Fibroblast of lung (primary cell): ENCODE results near the gene MRPL52. TPM values are rescaled to one million over a fixed set of nuclear protein-coding genes. Genes with fewer than 3 reads are reported as not detected.

ENCODE experiments used
- DNase-seq, 2 donors: peaks; one replicate each; pipeline versions ENCODE4 v3.0.0 to v3.0.0-alpha.2; 2010; ENCODE audit warnings: low read depth in 2 of 2
- H2AFZ ChIP-seq: 2 replicates; pipeline ENCODE4 v1.5.1; 2012; ENCODE audit warnings: low read length, control low read depth, inconsistent platforms
- H3K27ac ChIP-seq: 2 replicates; pipeline ENCODE4 v1.5.1; 2011; ENCODE audit warnings: low read length, control low read depth; ENCODE audit not compliant: insufficient read depth
- H3K27me3 ChIP-seq: 2 replicates; pipeline ENCODE4 v1.5.1; 2011; ENCODE audit warnings: mild to moderate bottlenecking, low read length; ENCODE audit not compliant: control insufficient read depth, insufficient read depth
- H3K36me3 ChIP-seq: 2 replicates; pipeline ENCODE4 v1.5.1; 2011; ENCODE audit warnings: low read length; ENCODE audit not compliant: control insufficient read depth, insufficient read depth
- H3K4me1 ChIP-seq: 2 replicates; pipeline ENCODE4 v1.5.1; 2011; ENCODE audit warnings: low read length; ENCODE audit not compliant: control insufficient read depth, insufficient read depth; ENCODE audit errors: extremely low read depth
- H3K4me2 ChIP-seq: 2 replicates; pipeline ENCODE4 v1.5.1; 2011; ENCODE audit warnings: low read length, control low read depth; ENCODE audit not compliant: insufficient read depth; ENCODE audit errors: extremely low read depth
- H3K4me3 ChIP-seq, 4 experiments: fragments of 200-600 bp in 1 of 4; sonication (generic) in 1 of 4; replicated peaks in 1 of 4; 2 replicates each; pipeline ENCODE4 v1.5.1; 2011 to 2016; ENCODE audit warnings: low read length in 4 of 4, low read depth in 3 of 4, mild to moderate bottlenecking in 3 of 4, control low read depth in 2 of 4, inconsistent platforms in 1 of 4, mixed read lengths in 1 of 4; ENCODE audit not compliant: insufficient read depth in 1 of 4; ENCODE audit errors: control extremely low read depth in 1 of 4
- H3K79me2 ChIP-seq: 2 replicates; pipeline ENCODE4 v1.5.1; 2012; ENCODE audit warnings: mild to moderate bottlenecking, low read length, inconsistent platforms; ENCODE audit not compliant: control insufficient read depth, insufficient read depth
- H3K9ac ChIP-seq: 2 replicates; pipeline ENCODE4 v1.5.1; 2011; ENCODE audit warnings: mild to moderate bottlenecking, low read length, control low read depth; ENCODE audit not compliant: insufficient read depth
- H3K9me3 ChIP-seq: 2 replicates; pipeline ENCODE4 v1.5.1; 2012; ENCODE audit warnings: low read depth, low read length; ENCODE audit not compliant: control insufficient read depth, insufficient read depth
- H4K20me1 ChIP-seq: 2 replicates; pipeline ENCODE4 v1.5.1; 2011; ENCODE audit warnings: low read length; ENCODE audit not compliant: control insufficient read depth, insufficient read depth; ENCODE audit errors: extremely low read depth
- EZH2 ChIP-seq: IDR thresholded peaks from 2 replicates; pipeline ENCODE4 v1.5.1; 2012; ENCODE audit warnings: low read length, control low read depth, mild to moderate bottlenecking; ENCODE audit errors: missing control alignments
- polyA plus RNA-seq, 2 donors: library from polyadenylated mRNA; depleted of rRNA in 1 of 2; stranded (reverse) in 1 of 2; unstranded in 1 of 2; fragments of >200 nt; gene quantifications; 2 replicates each; pipeline ENCODE4 v1.2.1, GENCODE V29; 2011 to 2012; ENCODE audit warnings: missing spikeins in 1 of 2
- total RNA-seq: library from RNA; depleted of rRNA; stranded (reverse); fragments of >200 nt; gene quantifications from 2 replicates; pipeline ENCODE4 v1.2.1, GENCODE V29; 2014
- TF ChIP-seq, protein P1 (sequence below), 2 donors: IDR thresholded peaks in 1 of 2; conservative IDR thresholded peaks in 1 of 2; 1 replicate in 1 of 2; 2 replicates in 1 of 2; pipeline ENCODE4 v1.5.1; 2011 to 2012; ENCODE audit warnings: low read length in 2 of 2, control low read depth in 1 of 2, inconsistent platforms in 1 of 2, low read depth in 1 of 2, mild to moderate bottlenecking in 1 of 2

The MRPL52 gene
- total and polyA plus RNA-seq, 2 donors (not counting 1 experiment from before 2014, with no cell fraction given) = 44.1 to 50.5 TPM

DNA sequence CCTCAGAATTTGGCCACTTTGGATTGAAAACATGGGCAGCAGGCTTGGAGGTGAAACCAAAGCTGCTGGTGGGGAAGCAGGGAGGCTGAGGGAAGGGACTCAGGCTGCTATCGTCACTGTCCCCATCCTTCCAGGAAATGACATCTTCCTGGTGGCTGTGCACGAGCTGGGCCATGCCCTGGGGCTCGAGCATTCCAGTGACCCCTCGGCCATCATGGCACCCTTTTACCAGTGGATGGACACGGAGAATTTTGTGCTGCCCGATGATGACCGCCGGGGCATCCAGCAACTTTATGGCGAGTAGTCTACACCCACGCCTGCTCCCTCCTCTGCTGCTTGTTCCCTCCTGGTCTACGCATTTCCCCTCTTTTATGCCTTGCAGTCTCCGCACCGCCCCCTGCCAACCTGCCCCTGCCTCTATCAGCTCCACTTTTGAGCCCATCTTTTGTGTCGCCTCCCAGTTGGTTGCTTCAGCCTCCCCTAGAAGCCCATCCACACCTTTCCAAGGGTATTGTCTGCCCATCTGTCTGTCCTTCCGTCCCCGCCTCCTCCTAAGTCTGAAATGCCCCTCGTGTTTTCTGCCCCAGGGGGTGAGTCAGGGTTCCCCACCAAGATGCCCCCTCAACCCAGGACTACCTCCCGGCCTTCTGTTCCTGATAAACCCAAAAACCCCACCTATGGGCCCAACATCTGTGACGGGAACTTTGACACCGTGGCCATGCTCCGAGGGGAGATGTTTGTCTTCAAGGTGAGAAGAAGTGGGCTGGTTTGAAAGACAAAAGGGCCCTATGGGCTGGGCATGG is 13.6 kb downstream of the MRPL52 start:
- Histone ChIP-seq H3K36me3 (peaks cover 62% of the 10 kb centered on the region), H4K20me1 (no peaks in the 10 kb centered on the region), H3K27me3 (no peaks in the 10 kb centered on the region), H3K79me2 (peaks cover 77% of the 10 kb centered on the region), H3K4me2 (no peak overlapping the region), H2AFZ (no peak overlapping the region), H3K4me3 (no peak overlapping the region), H3K27ac (peak overlapping the region; percentile 63), H3K9me3 (no peaks in the 10 kb centered on the region), H3K9ac (no peak overlapping the region), H3K4me1 (peaks cover 43% of the 10 kb centered on the region)
- DNase-seq = no peak
- TF ChIP-seq, protein P1, sequence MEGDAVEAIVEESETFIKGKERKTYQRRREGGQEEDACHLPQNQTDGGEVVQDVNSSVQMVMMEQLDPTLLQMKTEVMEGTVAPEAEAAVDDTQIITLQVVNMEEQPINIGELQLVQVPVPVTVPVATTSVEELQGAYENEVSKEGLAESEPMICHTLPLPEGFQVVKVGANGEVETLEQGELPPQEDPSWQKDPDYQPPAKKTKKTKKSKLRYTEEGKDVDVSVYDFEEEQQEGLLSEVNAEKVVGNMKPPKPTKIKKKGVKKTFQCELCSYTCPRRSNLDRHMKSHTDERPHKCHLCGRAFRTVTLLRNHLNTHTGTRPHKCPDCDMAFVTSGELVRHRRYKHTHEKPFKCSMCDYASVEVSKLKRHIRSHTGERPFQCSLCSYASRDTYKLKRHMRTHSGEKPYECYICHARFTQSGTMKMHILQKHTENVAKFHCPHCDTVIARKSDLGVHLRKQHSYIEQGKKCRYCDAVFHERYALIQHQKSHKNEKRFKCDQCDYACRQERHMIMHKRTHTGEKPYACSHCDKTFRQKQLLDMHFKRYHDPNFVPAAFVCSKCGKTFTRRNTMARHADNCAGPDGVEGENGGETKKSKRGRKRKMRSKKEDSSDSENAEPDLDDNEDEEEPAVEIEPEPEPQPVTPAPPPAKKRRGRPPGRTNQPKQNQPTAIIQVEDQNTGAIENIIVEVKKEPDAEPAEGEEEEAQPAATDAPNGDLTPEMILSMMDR (conservative IDR thresholded peaks at IDR 0.05 in 1 of 2, IDR thresholded peaks at IDR 0.05 in 1 of 2; ENCODE audit: low read depth in 1 of 2, low read length in 2 of 2) = no peak
- TF ChIP-seq EZH2 = no peak

DNA sequence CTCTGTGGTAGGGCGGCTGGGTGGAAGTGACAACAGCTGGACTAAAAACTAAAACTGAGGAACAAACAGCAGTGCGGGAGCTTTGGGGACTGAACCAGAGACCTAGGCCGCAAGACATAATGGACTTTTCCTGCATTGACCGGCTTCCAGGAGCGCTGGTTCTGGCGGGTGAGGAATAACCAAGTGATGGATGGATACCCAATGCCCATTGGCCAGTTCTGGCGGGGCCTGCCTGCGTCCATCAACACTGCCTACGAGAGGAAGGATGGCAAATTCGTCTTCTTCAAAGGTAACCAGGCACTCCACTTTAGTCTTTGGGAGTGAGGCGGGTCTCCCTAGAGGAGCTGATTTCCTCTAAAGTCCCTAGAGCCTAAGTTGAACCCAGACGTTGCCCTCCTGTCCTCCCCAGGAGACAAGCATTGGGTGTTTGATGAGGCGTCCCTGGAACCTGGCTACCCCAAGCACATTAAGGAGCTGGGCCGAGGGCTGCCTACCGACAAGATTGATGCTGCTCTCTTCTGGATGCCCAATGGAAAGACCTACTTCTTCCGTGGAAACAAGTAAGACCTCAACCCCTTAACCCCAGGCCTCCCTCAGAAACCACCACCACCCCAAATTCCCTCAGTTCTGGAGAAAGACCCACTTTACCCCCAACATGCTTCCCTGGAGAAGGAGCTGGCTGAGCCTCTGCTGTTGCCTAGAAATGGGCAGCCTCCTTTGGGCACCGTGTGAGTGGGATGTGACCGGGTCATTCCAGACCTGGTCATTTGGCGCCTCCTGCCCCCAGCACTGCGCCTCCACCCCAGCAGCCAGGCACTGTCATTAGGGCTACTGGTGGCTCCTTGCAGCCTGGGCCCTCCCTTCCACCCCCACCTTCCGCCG is 14.8 kb downstream of the MRPL52 start:
- Histone ChIP-seq H3K4me2 (no peak overlapping the region), H3K79me2 (peaks cover 66% of the 10 kb centered on the region), H4K20me1 (no peaks in the 10 kb centered on the region), H3K36me3 (peaks cover 61% of the 10 kb centered on the region), H3K4me1 (peaks cover 49% of the 10 kb centered on the region), H3K27ac (peak overlapping the region; percentile 97), H3K9me3 (no peaks in the 10 kb centered on the region), H2AFZ (no peak overlapping the region), H3K9ac (no peak overlapping the region), H3K27me3 (no peaks in the 10 kb centered on the region), H3K4me3 (no peak overlapping the region)
- TF ChIP-seq EZH2 = no peak
- TF ChIP-seq, protein P1 (conservative IDR thresholded peaks at IDR 0.05 in 1 of 2, IDR thresholded peaks at IDR 0.05 in 1 of 2; ENCODE audit: low read depth in 1 of 2, low read length in 2 of 2) = no peak
- no peak for DNase-seq

GRCh38 chr14:22845103-22845394 is 15.4 kb downstream of the MRPL52 start:
- H4K20me1 ChIP-seq = no peaks in the 10 kb centered on the region
- no peak overlapping the region for H3K4me2 ChIP-seq
- peaks cover 58% of the 10 kb centered on the region for H3K36me3 ChIP-seq
- TF ChIP-seq, protein P1 (conservative IDR thresholded peaks at IDR 0.05 in 1 of 2, IDR thresholded peaks at IDR 0.05 in 1 of 2; ENCODE audit: low read depth in 1 of 2, low read length in 2 of 2) = no peak
- TF ChIP-seq EZH2 = no peak
- no peaks in the 10 kb centered on the region for H3K9me3 ChIP-seq
- H3K27me3 ChIP-seq = no peaks in the 10 kb centered on the region
- peak overlapping the region; percentile 97 for H3K27ac ChIP-seq
- peaks cover 52% of the 10 kb centered on the region for H3K4me1 ChIP-seq
- peaks cover 60% of the 10 kb centered on the region for H3K79me2 ChIP-seq
- H3K4me3 ChIP-seq = no peak overlapping the region
- DNase-seq = no peak
- H3K9ac ChIP-seq = peak overlapping the region; percentile 23
- H2AFZ ChIP-seq = no peak overlapping the region
